NAMALWA (cell line): Measurements from ENCODE around the gene RMND1.

Experiments
- DNase-seq: peaks from one replicate; pipeline ENCODE4 v3.0.0-alpha.2; 2015; ENCODE audit warnings: low spot score

RMND1 gene

DNA sequence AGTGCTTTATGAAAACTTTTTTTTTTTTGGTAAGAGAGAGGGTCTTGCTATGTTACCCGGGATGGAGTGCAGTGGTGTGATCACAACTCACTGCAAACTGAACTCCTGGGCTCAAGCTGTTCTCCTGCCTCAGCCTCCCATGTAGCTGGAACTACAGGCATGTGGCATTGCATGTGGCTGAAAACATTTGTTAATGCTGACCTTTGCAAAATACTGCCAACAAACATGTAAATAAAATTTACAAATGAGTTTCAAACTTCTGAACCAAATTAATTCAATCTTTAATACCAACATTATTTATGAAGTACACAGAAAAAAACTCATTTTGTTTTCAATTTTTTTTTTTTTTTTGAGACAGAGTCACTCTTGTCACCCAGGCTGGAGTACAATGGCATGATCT is 34.4 kb downstream of the RMND1 start:
- DNase-seq: no peak

- DNase-seq: no peak
Measured at GRCh38 chr6:151414641-151415260, 37.2 kb downstream of the RMND1 start.

GRCh38 chr6:151413372-151414145 is 38.4 kb downstream of the RMND1 start:
- no peak for DNase-seq

DNA sequence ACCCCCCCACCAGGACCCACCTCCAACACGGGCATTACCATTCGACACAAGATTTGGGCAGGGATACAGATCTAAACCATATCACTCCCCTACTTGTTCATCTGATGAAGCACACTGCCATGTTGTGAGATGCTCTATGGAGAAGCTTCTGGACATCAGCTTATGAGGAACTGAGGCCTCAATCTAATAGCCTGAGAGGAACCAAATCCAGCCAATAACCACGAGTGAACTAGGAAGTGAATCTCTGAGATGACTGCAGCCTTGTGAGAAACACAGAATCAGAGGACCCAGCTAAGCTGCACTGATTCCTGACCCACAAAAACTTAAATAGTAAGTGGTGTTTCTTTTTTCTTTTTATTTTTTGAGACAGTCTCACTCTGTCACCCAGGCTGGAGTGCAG is 39.0 kb downstream of the RMND1 start:
- DNase-seq: no peak

DNA sequence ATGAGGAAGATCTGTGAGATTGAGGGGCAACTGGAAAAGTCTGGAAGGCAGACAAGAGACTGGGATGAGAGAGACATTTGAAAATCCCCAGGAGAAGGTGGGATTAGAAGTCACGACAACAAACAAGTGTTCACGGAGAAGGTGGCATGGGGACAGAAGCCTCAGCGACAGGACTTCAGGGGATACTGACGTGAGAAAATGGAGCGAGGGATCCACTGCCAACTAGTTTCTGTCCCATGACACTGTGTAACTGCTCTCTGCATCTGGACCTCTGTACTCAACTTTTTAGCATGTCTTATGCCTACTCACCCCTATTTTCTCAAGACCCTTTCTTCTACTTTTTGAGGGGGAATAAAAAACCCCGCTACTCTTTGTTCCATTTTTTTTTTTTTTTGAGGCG is 42.2 kb downstream of the RMND1 start:
- DNase-seq: no peak

DNA sequence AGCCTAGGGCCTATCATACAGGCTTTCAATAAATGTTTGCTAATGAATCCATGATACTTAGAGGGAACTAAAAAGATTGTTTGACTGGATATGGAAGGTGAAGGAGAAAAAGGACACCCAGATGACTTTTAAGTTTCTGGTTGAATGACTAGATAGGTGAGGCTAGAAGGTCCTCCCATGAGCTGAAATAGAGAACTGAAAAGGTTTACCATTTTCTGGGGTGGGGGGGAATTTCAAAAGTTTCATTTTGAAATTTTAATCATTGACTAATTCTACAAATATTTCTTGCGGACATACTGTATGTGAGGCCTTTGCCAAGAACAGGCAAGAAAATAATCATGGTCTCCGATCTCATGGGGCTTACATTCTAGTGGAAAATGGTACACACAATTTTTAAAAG is 42.7 kb downstream of the RMND1 start:
- no peak for DNase-seq

- DNase-seq: no peak
Measured at GRCh38 chr6:151408858-151409257, 43.1 kb downstream of the RMND1 start.

DNA sequence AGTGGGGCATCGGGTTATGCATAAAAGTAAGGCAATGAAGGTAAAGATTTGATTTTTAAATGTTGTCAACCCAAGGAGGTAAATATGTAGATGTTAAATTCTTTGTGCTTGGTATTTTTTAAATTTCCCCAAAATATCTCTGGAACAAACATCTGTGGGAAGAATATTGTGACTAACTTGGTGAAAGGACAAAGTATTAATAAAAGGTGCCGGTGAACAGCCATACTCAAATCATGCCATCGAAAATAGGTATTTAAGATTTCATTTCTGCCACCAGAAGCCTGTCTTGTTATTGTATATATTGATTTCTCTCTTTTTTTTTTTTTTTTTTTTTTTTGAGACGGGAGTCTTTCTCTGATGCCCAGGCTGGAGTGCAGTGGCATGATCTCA is 48.0 kb downstream of the RMND1 start:
- no peak for DNase-seq

DNA sequence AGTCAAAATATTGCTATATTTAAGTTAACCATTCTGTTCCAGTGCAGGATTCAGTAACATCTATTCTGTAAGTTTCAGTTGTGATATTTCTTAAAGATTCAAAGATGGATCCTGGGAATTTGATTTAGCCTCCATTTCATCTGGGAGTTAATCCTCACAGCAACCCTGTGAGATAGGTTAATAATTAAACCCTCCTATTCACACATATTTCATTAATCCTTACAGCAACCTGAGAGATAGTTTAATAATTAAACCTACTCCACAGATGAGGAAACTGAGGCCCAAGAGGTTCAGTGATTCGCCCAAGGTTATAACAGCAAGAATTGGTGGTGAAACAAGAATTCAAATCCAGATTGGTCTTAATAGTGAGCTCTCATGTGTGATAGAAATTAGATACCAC is 49.7 kb downstream of the RMND1 start:
- no peak for DNase-seq

DNA sequence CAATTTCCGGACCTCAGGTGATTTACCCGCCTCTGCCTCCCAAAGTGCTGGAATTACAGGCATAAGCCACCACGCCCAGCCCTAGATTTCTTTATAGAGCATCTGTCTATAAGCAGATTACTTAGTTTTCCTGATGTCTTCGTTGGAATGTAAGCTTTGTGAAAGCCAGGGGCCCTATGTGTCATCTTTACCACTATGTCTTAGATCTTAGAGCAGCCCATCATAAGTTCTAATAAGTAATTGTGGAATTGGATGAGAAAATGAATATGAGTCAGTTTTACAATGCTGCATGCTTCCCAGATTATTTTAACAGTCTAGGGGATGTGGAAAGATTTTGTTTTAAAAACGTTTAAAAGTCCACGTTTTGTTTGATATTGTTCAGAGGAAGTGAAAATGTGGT is 51.5 kb downstream of the RMND1 start:
- no peak for DNase-seq

DNA sequence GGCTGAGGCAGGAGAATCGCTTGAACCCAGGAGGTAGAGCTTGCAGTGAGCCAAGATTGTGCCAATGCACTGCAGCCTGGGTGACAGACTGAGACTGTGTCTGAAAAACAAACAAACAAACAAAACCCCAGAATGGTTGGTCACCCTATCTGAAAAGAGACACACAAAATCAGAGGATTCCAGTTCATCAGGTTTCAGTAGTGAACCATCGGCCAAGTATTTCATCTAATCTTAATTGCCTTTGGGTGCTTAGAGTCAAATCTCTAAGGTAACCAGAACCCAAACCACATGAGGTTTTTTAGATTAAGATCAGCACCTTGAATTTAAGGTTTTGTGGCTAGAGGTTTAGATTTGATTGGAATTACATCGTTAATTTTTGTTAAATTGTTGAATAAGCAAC is 52.2 kb downstream of the RMND1 start:
- DNase-seq: no peak

DNA sequence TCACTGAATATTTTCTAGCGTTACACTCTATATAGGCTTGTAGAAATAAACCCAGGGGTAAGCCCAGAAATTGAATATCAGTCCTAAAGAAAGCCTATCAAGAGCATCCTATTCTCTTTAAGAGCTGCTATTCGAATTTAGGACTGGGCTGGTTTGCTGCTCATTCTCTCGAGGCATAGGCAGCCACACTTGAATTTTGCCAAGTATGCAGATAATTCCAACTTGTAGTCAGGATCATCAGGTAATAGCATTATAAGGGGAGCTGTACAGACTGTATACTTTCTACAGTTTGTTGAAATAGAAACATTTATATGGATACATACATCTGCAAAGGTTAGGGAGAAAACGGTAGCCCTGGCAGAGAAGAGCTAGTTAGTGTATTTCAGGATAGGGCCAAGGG is 58.5 kb downstream of the RMND1 start:
- no peak for DNase-seq

DNA sequence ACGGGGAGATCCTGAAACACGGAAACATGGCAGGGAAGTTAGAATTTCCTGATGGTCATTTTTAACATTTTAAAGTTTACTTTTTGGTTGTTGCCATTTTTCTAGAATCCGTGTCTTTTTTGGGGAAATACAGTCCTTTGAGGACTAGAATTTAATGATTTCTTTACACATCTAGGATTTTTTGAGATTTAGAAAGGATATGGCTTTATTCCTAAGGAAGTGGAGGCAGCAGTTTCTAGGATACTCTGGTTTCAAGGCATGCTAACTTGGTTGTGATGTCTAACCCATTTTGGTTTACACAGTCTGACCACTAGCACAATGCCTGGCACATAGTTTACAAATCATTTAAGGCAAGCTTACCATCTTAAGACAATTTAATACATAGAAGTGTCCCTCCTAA is 59.5 kb downstream of the RMND1 start:
- no peak for DNase-seq

DNA sequence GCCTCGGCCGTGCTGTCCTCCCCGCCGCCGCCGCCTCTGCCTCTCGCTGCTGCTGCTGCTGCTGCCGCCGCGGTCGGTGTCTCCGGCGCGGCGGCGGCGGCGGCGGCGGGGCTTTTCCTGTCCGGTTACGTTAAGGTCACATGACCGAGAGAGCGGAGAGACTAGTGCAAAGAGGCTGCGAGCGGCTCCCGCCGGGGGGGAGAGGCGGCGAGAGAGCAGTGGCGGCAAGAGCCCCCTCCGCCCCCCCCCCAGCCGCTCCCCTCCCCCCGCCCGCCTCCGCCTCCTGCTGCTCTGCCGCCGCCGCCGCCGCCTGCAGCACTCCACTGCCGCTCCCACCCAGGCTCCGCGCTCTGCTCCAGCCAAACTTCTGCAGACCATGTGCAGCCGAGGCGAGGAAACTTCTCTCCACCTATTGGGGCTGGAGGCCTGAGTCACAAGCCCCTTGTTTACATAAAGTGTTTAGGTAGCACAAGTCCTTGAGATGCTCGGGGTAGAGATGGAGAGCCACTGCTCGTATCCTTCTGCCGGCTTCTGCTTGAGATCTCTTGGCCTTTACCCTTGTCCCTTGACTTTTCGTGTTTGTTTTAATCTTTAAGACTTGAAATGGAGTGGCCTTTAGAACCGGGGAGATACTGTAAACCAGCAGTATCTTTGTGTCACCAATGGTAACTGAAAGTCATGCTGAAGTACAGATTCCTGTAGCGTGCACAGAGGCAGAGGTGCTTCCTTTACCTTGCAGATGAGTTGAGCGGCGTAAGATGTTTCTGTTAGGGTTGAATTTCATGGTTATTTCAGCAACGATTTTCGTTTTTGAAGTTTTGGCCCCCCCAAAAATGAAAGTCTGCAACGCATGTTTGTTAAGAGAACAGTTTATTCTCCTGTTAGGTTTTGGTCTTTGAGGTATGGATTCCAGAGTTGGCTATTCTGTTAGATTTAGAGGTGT is 60.2 kb downstream of the RMND1 start, which contains the start of gene ZBTB2:
Gene ZBTB2 (minus strand): TSS at position 89 of the 943 bp plus-strand sequence. CDS start 17,922 bp downstream, outside the sequence.
- peak; percentile 91 for DNase-seq

GRCh38 chr6:151390851-151391470 is 61.0 kb downstream of the RMND1 start:
- DNase-seq: peak; percentile 75

GRCh38 chr6:151390276-151390850 is 61.6 kb downstream of the RMND1 start:
- peak; percentile 99 for DNase-seq

GRCh38 chr6:151389618-151390275 is 62.2 kb downstream of the RMND1 start:
- DNase-seq: no peak

- DNase-seq: no peak
Measured at GRCh38 chr6:151388997-151389617, 62.8 kb downstream of the RMND1 start.

DNA sequence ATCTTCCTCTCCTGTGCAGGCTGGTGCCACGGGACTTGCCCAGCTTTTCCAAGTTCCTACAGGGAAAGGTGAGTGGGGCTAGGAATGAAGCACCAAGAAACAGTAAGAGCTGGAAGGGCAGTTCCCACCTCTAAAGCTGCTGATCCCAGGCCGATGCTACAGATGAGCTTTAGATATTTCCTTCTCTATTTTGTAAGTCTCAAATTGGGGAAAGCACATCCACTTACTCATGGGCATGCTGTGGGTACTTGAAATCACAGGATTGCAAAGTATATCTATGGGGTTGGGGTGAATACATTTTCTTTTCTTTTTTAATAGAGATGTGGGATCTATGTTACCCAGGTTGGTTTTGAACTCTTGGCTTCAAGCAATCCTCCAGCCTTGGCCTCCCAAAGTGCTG is 63.7 kb downstream of the RMND1 start:
- no peak for DNase-seq

GRCh38 chr6:151387175-151387970 is 64.6 kb downstream of the RMND1 start:
- DNase-seq: no peak
